Endothelial cell of umbilical vein (primary cell): ENCODE results near the gene MACROD2.

Source experiments
- CTCF ChIP-seq, 2 donors: IDR thresholded peaks; 1 replicate in 1 of 2; 2 replicates in 1 of 2; pipeline ENCODE4 v1.5.1; 2011; ENCODE audit warnings: low read length in 2 of 2, mild to moderate bottlenecking in 2 of 2, moderate library complexity in 2 of 2, control low read depth in 1 of 2, inconsistent platforms in 1 of 2, low read depth in 1 of 2; ENCODE audit not compliant: insufficient read depth in 1 of 2; ENCODE audit errors: extremely low read depth in 1 of 2
- POLR2A ChIP-seq: IDR thresholded peaks from 2 replicates; pipeline ENCODE4 v1.6.1; 2012; ENCODE audit warnings: low read depth, mild to moderate bottlenecking, control low read depth, low read length
- TF ChIP-seq, protein P1 (sequence below): IDR thresholded peaks from 2 replicates; pipeline ENCODE4 v1.6.1; 2011; ENCODE audit not compliant: insufficient read depth, insufficient read length

- TF ChIP-seq, protein P1, sequence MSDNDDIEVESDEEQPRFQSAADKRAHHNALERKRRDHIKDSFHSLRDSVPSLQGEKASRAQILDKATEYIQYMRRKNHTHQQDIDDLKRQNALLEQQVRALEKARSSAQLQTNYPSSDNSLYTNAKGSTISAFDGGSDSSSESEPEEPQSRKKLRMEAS = no peak
- no peak for TF ChIP-seq POLR2A
- TF ChIP-seq CTCF (IDR thresholded peaks at IDR 0.05; ENCODE audit: extremely low read depth in 1 of 2, insufficient read depth in 1 of 2, low read depth in 1 of 2, low read length in 2 of 2) = no peak
Measured at GRCh38 chr20:15399781-15400180, 1404.5 kb downstream of the MACROD2 start.
